Ectodermal cell (in vitro differentiated cells): Measurements from ENCODE around the gene ABCC2.
"Not testable (repeated sequence)": the region's sequence is repeated elsewhere in the genome, so short reads cannot be mapped to it uniquely, and the experiment has no call there.

ENCODE experiments used
- H3K27ac ChIP-seq: 2 replicates; pipeline ENCODE4 v1.7.0; 2013; ENCODE audit warnings: mild to moderate bottlenecking, low read depth, low read length; ENCODE audit not compliant: insufficient read depth, poor library complexity, severe bottlenecking
- H3K27me3 ChIP-seq: 2 replicates; pipeline ENCODE4 v1.7.0; 2013; ENCODE audit warnings: mild to moderate bottlenecking, low read length; ENCODE audit not compliant: insufficient read depth, control insufficient read depth, poor library complexity, severe bottlenecking
- H3K36me3 ChIP-seq: one replicate; pipeline ENCODE4 v1.7.0; 2013; ENCODE audit warnings: low read length; ENCODE audit not compliant: control insufficient read depth, insufficient read depth
- H3K4me1 ChIP-seq: one replicate; pipeline ENCODE4 v1.7.0; 2013; ENCODE audit warnings: low read length; ENCODE audit not compliant: control insufficient read depth, insufficient read depth
- H3K4me3 ChIP-seq: 2 replicates; pipeline ENCODE4 v1.7.0; 2013; ENCODE audit warnings: low read depth, low read length, control low read depth; ENCODE audit not compliant: insufficient read depth
- H3K9me3 ChIP-seq: 2 replicates; pipeline ENCODE4 v1.7.0; 2013; ENCODE audit warnings: mild to moderate bottlenecking, low read length, moderate library complexity; ENCODE audit not compliant: control insufficient read depth
- WGBS, 2 experiments: methylation state at CpG; one replicate each; pipeline ENCODE4 v1.1.7; 2013; ENCODE audit warnings: missing lambda C conversion rate in 2 of 2; 5-methylcytosine and 5-hydroxymethylcytosine counted together

The ABCC2 gene

GRCh38 chr10:99832439-99832838 lies 50.0 kb downstream of the ABCC2 start:
- Histone ChIP-seq H3K27ac (no peak overlapping the region), H3K36me3 (no peaks in the 10 kb centered on the region), H3K9me3 (no peaks in the 10 kb centered on the region), H3K4me1 (no peaks in the 10 kb centered on the region), H3K27me3 (no peaks in the 10 kb centered on the region), H3K4me3 (no peak overlapping the region)
- WGBS, 2 experiments: 89 to 93% methylated on average over 2 of the region's 2 CpGs

DNA sequence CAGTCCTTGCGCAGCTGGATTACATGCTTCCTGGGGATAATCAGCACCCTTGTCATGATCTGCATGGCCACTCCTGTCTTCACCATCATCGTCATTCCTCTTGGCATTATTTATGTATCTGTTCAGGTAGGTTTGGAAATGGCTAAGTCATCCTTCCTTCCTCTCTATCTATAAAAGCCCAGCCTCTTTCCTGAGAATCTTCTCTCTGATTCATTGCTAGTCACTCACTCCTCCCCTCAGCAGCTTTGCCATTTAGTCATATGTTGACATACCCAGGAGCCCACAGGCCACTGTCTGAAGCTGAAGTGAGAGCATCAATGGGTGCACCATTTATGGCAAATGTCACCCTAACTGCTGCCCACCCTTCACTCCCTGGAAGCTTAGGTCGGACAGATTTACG lies 52.0 kb downstream of the ABCC2 start:
- no peak overlapping the region for H3K4me3 ChIP-seq
- no peaks in the 10 kb centered on the region for H3K36me3 ChIP-seq
- no peaks in the 10 kb centered on the region for H3K9me3 ChIP-seq
- H3K27ac ChIP-seq: no peak overlapping the region
- 89 to 95% methylated on average over 4 of the region's 4 CpGs for WGBS, 2 experiments
- H3K27me3 ChIP-seq: no peaks in the 10 kb centered on the region
- no peaks in the 10 kb centered on the region for H3K4me1 ChIP-seq

GRCh38 chr10:99835947-99836346 lies 53.5 kb downstream of the ABCC2 start:
- no peak overlapping the region for H3K4me3 ChIP-seq
- 90 to 94% methylated on average over 8 of the region's 8 CpGs for WGBS, 2 experiments
- no peaks in the 10 kb centered on the region for H3K9me3 ChIP-seq
- no peaks in the 10 kb centered on the region for H3K4me1 ChIP-seq
- no peaks in the 10 kb centered on the region for H3K36me3 ChIP-seq
- no peak overlapping the region for H3K27ac ChIP-seq
- no peaks in the 10 kb centered on the region for H3K27me3 ChIP-seq

DNA sequence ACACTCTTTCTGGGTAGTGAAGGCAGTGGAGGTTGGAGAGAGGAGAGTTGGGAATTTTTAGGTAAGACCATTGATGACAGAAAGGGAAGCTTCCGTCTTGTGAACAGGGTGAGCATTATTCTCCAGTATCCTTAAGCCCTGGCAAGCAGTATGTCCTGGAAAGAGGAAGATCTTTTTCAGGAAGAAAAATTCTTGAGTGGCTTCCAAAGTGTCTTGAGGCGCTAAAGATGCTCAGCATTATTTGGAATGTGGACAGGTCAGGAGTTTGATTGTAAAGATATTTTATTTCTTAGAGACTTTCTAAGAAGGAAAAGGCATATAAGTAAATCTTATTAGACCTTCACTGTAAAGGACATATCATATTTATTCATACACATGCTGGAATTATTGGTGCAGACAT lies 54.3 kb downstream of the ABCC2 start:
- 91 to 94% methylated on average over 2 of the region's 2 CpGs for WGBS, 2 experiments
- H3K9me3 ChIP-seq: no peaks in the 10 kb centered on the region
- no peaks in the 10 kb centered on the region for H3K27me3 ChIP-seq
- no peaks in the 10 kb centered on the region for H3K36me3 ChIP-seq
- H3K27ac ChIP-seq: no peak overlapping the region
- no peak overlapping the region for H3K4me3 ChIP-seq
- no peaks in the 10 kb centered on the region for H3K4me1 ChIP-seq

DNA sequence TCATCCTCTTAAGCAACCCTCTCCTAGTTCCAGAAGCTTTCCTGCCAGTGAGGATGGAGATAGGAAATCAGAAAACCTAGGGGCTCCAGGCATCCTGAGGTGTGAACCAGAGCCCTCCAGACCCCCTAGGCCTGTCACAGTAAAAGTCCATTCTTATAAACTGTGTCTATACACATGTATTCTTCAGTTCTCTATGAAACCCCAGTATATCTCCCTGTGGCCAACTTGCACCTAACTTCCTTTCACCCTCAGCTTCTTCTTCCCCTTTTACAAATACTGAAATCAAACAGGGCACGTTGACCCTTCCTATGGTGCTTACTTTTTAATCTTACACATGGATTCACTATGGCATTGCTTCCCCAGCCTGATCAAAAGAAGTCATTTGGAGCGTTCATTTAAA lies 58.4 kb downstream of the ABCC2 start:
- not testable (repeated sequence) for H3K4me3 ChIP-seq, H3K27me3 ChIP-seq, H3K27ac ChIP-seq, H3K9me3 ChIP-seq, H3K36me3 ChIP-seq, H3K4me1 ChIP-seq
- WGBS, 2 experiments: 91 to 94% methylated on average over 2 of the region's 2 CpGs

- H3K36me3 ChIP-seq: no peaks in the 10 kb centered on the region
- H3K4me3 ChIP-seq: no peak overlapping the region
- no peaks in the 10 kb centered on the region for H3K9me3 ChIP-seq
- no peaks in the 10 kb centered on the region for H3K27me3 ChIP-seq
- WGBS, 2 experiments: 93 to 94% methylated on average over 7 of the region's 7 CpGs
- H3K27ac ChIP-seq: no peak overlapping the region
- no peaks in the 10 kb centered on the region for H3K4me1 ChIP-seq
Measured at GRCh38 chr10:99841746-99842145, 59.3 kb downstream of the ABCC2 start.

GRCh38 chr10:99843310-99843709 lies 60.9 kb downstream of the ABCC2 start:
- H3K36me3 ChIP-seq: no peaks in the 10 kb centered on the region
- H3K9me3 ChIP-seq: no peaks in the 10 kb centered on the region
- no peaks in the 10 kb centered on the region for H3K4me1 ChIP-seq
- H3K4me3 ChIP-seq: no peak overlapping the region
- H3K27ac ChIP-seq: no peak overlapping the region
- H3K27me3 ChIP-seq: no peaks in the 10 kb centered on the region
- 80 to 84% methylated on average over 3 of the region's 3 CpGs for WGBS, 2 experiments

DNA sequence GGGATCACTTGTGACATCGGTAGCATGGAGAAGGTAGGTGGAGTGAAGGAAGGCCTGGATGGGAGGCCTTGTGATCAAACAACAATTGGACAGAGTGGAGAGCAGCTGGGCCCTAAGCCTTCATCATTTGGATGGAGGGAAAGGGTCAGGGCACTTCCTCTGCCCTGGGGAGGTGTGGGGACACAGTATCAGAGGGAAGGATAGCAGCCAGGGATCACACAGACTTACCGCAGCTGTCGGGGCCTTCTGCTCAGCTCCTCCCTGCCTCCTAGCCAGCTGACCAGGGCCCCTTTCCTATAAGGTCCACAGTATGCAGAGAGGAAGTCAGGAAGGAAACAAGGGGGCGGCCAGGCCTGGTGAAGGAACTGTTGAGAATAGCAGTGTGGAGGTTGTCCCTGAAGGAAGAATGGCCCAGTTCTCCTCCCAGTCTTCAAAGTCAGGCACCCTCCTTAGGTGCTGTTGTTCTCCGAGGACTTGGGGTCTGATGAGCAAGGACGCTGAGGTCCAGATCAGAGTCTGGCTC lies 62.1 kb downstream of the ABCC2 start:
- H3K4me3 ChIP-seq: no peak overlapping the region
- H3K27ac ChIP-seq: no peak overlapping the region
- no peaks in the 10 kb centered on the region for H3K36me3 ChIP-seq
- no peaks in the 10 kb centered on the region for H3K9me3 ChIP-seq
- H3K4me1 ChIP-seq: no peaks in the 10 kb centered on the region
- no peaks in the 10 kb centered on the region for H3K27me3 ChIP-seq
- 82 to 86% methylated on average over 6 of the region's 6 CpGs for WGBS, 2 experiments

- no peaks in the 10 kb centered on the region for H3K9me3 ChIP-seq
- H3K36me3 ChIP-seq: no peaks in the 10 kb centered on the region
- no peak overlapping the region for H3K27ac ChIP-seq
- no peaks in the 10 kb centered on the region for H3K27me3 ChIP-seq
- WGBS, 2 experiments: 21 to 23% methylated on average over 18 of the region's 18 CpGs
- no peak overlapping the region for H3K4me3 ChIP-seq
- no peaks in the 10 kb centered on the region for H3K4me1 ChIP-seq
Measured at GRCh38 chr10:99845837-99846382, 63.5 kb downstream of the ABCC2 start.

DNA sequence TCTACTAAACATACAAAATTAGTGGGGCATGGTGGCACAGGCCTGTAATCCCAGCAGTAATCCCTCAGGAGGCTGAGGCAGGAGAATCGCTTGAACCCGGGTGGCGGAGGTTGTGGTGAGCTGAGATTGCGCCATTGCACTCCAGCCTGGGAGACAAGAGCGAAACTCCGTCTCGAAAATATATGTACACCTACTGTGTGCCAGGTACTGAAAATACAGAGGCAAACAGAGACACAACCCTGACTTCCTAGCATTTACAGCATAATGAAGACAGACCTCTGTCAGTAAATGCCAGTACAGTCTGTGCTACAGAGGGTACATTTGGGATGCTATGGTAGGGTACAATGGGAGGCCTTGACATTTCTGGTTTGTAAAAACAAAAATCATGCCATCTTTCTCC lies 66.6 kb downstream of the ABCC2 start:
- Histone ChIP-seq H3K27ac (no peak overlapping the region), H3K4me1 (no peaks in the 10 kb centered on the region), H3K27me3 (no peaks in the 10 kb centered on the region), H3K36me3 (no peaks in the 10 kb centered on the region), H3K4me3 (no peak overlapping the region), H3K9me3 (no peaks in the 10 kb centered on the region)
- WGBS, 2 experiments: 92 to 93% methylated on average over 7 of the region's 7 CpGs

GRCh38 chr10:99849536-99849935 lies 67.1 kb downstream of the ABCC2 start:
- WGBS, 2 experiments: 92 to 94% methylated on average over 2 of the region's 2 CpGs
- no peaks in the 10 kb centered on the region for H3K9me3 ChIP-seq
- H3K4me3 ChIP-seq: no peak overlapping the region
- H3K36me3 ChIP-seq: no peaks in the 10 kb centered on the region
- no peak overlapping the region for H3K27ac ChIP-seq
- H3K4me1 ChIP-seq: no peaks in the 10 kb centered on the region
- no peaks in the 10 kb centered on the region for H3K27me3 ChIP-seq
